ENCODE measurements around the gene KIF1B.
"Not testable (repeated sequence)": the region's sequence is repeated elsewhere in the genome, so short reads cannot be mapped to it uniquely, and the experiment has no call there.

KIF1B gene

DNA sequence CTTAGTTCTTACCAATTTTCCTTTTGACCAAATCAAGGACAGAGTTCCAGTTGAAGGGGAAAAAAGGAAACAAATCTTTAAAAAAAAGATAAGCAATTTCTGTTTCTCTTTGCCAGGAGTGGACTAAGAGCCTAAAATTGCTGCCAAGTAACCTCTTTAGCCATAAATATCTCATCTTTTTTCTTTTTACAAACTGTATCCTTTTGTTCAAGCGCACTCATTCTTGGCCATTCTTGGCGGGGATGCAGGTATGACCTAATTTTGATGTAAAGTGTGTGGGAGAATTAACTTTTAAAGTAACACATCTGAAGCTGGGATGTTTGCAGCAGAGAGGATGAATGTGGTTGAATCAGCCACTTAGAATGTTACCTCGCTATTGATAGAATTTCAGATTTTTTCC is 13.4 kb upstream of the KIF1B start:
- no peak for FAIRE-seq

DNA sequence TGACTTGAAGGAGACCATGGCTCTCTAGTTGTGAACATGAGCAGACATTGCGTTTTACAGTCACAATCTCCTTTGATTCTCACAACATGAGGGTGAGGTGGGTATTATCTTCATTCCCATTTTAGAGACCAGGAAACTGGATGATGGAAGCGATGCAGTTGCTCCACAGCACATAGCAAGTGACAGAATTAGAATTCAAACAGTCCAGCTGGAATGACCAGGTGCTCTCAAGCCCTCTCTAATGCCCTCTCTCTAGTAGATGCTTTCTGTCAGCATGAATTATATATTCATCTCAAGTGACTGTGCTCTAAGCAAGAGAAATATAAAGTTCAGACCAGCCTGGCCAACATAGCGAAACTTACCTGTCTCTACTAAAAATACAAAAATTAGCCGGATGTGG is 9.8 kb upstream of the KIF1B start:
- FAIRE-seq, result no peak

DNA sequence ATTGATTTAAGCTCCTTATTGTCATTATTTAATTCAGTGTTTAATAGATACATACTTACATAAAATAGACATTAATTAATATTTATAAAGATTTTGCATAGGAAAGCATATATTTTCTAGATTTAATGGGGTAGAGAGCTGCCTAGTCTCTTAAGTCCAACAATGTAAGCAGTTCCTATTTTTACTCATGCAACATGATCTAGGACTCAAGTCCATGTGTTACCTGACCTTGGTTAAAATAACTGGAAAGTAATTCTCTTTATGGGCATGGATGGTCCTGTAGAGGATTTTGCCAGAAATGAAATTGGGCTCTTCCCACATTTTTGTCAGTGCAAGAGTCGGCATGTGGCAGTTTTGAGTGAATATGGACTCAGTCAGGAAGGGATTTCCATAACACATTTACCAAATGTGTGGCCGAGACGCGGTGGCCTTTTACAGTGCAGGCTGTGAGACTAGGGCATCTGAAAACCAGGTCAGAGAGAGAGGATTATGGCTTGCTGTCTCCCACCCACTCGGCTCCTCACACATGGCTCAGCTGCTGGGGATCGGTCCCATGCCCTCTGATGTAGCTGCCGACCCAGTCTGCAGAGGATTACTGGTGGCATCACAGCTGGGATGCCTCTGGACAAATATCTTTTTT is 6.2 kb upstream of the KIF1B start:
- no peak for FAIRE-seq

DNA sequence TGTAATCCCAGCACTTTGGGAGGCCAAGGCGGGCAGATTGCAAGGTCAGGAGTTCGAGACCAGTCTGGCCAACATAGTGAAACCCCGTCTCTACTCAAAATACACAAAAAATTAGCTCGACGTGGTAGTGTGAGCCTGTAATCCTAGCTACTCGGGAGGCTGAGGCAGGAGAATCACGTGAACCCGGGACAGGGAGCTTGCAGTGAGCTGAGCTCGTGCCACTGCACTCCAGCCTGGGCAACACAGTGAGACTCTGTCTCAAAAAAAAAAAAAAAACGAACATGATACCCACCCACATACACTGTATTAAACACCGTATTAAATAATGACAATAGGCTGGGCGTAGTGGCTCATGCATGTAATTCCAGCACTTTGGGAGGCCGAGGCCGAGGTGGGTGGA is 5.2 kb upstream of the KIF1B start:
- not testable (repeated sequence) for FAIRE-seq

- FAIRE-seq, result no peak
These were observed 2.6 kb upstream of the KIF1B start for GRCh38 chr1:10207810-10208209.

- FAIRE-seq, result no peak
These were observed 1.8 kb upstream of the KIF1B start for GRCh38 chr1:10208537-10208936.

- no peak for FAIRE-seq
These were observed 823 bp upstream of the KIF1B start for GRCh38 chr1:10209590-10209904.

DNA sequence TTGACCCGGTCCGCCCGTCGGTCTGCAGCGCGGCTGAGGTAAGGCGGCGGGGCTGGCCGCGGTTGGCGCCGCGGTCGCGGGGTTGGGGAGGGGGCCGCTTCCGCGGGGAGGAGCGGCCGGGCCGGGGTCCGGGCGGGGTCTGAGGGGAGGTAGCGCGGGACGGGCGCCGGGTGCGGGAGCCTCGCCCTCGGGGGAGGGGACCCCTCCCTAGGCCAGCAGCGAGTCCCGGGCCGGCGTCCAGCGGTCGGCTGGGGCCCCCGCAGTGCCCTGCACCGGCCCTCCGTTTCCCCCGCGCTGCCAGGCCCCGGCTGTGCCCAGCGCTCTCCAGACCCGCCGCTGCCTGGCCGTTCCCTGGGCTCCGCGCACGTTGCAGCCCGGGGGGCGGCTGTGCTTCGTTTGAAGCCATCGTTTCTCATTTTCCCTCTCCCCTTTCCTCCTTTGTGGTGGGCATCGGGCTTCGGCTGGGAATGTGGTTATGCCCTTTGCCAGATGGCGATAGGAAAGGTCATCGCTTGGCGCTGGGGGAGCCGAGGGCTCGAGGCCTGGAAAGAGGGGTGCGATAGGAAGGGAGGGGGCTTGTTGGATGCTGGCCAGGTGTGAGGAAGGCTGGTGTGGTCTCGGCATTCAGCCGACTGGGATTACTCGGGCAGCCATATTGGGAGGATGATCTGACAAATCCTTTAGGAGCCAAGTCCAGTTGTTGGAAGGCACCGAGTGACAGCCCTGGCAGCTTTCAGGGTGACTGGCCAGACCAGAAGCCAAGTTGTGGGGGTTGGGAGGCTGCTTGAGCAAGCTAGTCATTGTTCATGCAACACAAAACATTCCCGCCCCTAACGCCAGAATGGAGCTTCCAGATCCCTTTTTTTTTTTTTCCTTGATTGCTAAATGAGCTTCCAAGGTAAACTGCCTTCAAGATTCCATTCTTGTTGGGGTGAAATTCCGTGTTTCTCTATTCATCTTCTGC is 753 bp downstream of the KIF1B start:
- no peak for FAIRE-seq

GRCh38 chr1:10211805-10212410 is 1.5 kb downstream of the KIF1B start:
- FAIRE-seq, result no peak

DNA sequence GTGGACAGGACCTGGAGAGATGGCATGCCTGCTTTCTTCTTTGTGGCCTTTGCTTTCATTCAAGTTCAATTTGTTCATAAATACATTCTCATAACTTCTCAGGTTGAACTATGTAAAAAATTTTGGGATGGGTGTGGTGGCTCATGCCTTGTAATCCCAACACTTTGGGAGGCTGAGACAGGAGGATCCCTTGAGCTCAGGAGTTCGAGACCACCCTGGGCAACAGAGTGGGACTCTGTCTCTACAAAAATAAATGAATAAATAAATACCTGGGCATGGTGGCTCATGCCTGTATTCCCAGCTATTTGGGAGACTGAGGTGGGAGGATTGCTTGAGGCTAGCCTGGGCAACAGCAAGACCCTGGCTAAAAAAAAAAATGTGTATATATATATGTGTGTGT is 2.1 kb downstream of the KIF1B start:
- FAIRE-seq, result no peak

GRCh38 chr1:10213186-10213705 is 2.9 kb downstream of the KIF1B start:
- FAIRE-seq, result no peak

GRCh38 chr1:10216090-10216749 is 5.8 kb downstream of the KIF1B start:
- FAIRE-seq, result no peak

- no peak for FAIRE-seq
These were observed 7.5 kb downstream of the KIF1B start for GRCh38 chr1:10217748-10218441.

DNA sequence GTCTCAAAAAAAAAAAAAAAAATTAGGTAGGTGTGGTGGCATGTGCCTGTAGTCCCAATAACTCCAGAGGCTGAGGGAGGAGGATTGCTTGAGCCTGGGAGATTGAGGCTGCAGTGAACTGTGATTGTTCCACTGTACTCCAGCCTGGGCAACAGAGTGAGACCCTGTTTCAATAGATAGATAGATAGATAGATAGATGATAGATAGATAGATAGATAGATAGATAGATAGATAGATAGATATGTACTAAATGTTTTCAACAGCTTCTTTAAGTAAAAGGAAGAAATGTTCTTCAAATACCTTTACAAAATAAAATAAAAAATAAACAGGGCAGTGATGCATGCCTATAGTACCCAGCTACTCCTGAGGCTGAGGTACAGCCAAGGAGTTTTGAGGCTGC is 9.8 kb downstream of the KIF1B start:
- FAIRE-seq, result no peak

GRCh38 chr1:10220657-10221056 is 10.3 kb downstream of the KIF1B start:
- FAIRE-seq, result not testable (repeated sequence)

GRCh38 chr1:10225573-10225972 is 15.2 kb downstream of the KIF1B start:
- FAIRE-seq, result no peak

GRCh38 chr1:10228528-10228927 is 18.2 kb downstream of the KIF1B start:
- no peak for FAIRE-seq

GRCh38 chr1:10229903-10230302 is 19.5 kb downstream of the KIF1B start:
- no peak for FAIRE-seq

- FAIRE-seq, result no peak
These were observed 21.8 kb downstream of the KIF1B start for GRCh38 chr1:10232163-10232562.

- FAIRE-seq, result no peak
These were observed 26.2 kb downstream of the KIF1B start for GRCh38 chr1:10236405-10237156.

DNA sequence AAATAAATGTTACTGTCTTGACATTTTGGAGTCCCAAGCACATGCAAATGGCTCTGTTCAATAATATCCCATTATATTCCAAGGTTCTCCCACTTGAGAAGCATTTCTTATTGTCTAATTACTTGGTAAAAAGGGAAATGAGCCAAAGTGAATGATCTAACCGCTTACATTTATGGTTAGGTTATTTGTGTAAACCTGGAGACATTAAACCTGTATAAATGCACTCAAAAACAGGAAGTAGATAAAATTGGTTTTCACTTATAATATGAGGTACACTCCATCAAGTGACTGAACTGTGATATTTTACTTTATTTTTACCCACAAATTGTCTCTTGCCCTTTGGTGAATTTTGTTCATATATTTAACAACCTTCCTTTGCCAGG is 26.8 kb downstream of the KIF1B start:
- no peak for FAIRE-seq

DNA sequence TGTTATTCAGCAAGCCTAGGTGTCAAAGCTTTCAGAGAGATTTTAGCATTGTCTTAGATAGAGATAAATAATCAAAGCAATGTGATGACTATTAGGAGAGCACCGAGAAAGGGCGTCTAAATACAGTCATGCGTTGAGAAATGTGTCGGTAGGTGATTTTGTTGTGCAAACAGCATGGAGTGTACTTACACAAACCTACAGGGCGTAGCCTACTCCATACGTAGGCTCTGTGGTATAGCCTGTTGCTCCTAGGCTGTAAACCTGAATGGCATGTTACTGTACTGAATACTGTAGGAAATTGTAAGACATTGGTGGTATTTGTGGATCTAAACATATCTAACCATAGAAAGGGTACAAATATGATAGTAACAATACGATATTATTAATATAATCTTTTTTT is 31.8 kb downstream of the KIF1B start:
- FAIRE-seq, result no peak
